ENCODE measurements around the gene EIF4E1B.

EIF4E1B gene

GRCh38 chr5:176629853-176630680 is at the start of gene EIF4E1B, which contains the start of gene SNCB:
Gene EIF4E1B, plus strand, starts transcription at chr5:176630675. Its CDS starts 12,113 bp downstream, at chr5:176642788.
Gene SNCB, minus strand, starts transcription at chr5:176630534. Its CDS starts 880 bp downstream, at chr5:176629654.
- peak; percentile 90 for ATAC-seq
- TF ChIP-seq ZNF70 (CRISPR knock-in tag; IDR thresholded peaks at IDR 0.05) (no peak), ZNF565 (CRISPR knock-in tag; conservative IDR thresholded peaks at IDR 0.05; ENCODE audit: low read depth) (no peak), ZFP3 (CRISPR knock-in tag; IDR thresholded peaks at IDR 0.05) (no peak), CREB5 (CRISPR knock-in tag; IDR thresholded peaks at IDR 0.05; ENCODE audit: low read depth) (no peak), ZFP30 (CRISPR knock-in tag; IDR thresholded peaks at IDR 0.05) (no peak), PATZ1 (CRISPR knock-in tag; IDR thresholded peaks at IDR 0.05; ENCODE audit: borderline replicate concordance) (no peak), BACH2 (CRISPR knock-in tag; IDR thresholded peaks at IDR 0.05; ENCODE audit: borderline replicate concordance) (no peak), CSDC2 (CRISPR knock-in tag; IDR thresholded peaks at IDR 0.05) (no peak), ZNF8 (CRISPR knock-in tag; IDR thresholded peaks at IDR 0.05) (no peak), PPARA (CRISPR knock-in tag; IDR thresholded peaks at IDR 0.05; ENCODE audit: borderline replicate concordance) (no peak), CSRNP3 (CRISPR knock-in tag; IDR thresholded peaks at IDR 0.05) (no peak), ARNTL (CRISPR knock-in tag; IDR thresholded peaks at IDR 0.05; ENCODE audit: borderline replicate concordance, low read depth) (no peak), GLIS3 (CRISPR knock-in tag; IDR thresholded peaks at IDR 0.05) (no peak), ISL1 (CRISPR knock-in tag; IDR thresholded peaks at IDR 0.05) (no peak), TOX (CRISPR knock-in tag; IDR thresholded peaks at IDR 0.05; ENCODE audit: borderline replicate concordance) (no peak), SNAI2 (CRISPR knock-in tag; IDR thresholded peaks at IDR 0.05) (no peak), ZC3H10 (CRISPR knock-in tag; IDR thresholded peaks at IDR 0.05) (no peak)

GRCh38 chr5:176581361-176581760 is 49.1 kb upstream of the EIF4E1B start:
- TF ChIP-seq POU6F1 (CRISPR knock-in tag; IDR thresholded peaks at IDR 0.05; ENCODE audit: borderline replicate concordance, low read depth) (no peak), TSHZ2 (CRISPR knock-in tag; IDR thresholded peaks at IDR 0.05) (no peak), OSR1 (CRISPR knock-in tag; IDR thresholded peaks at IDR 0.05) (no peak), ZC3H10 (CRISPR knock-in tag; IDR thresholded peaks at IDR 0.05) (no peak), ARNTL (CRISPR knock-in tag; IDR thresholded peaks at IDR 0.05; ENCODE audit: borderline replicate concordance, low read depth) (no peak), TCF4 (CRISPR knock-in tag; IDR thresholded peaks at IDR 0.05; ENCODE audit: borderline replicate concordance) (no peak), CREB5 (CRISPR knock-in tag; IDR thresholded peaks at IDR 0.05; ENCODE audit: low read depth) (no peak), ESRRG (CRISPR knock-in tag; IDR thresholded peaks at IDR 0.05) (no peak), ZNF70 (CRISPR knock-in tag; IDR thresholded peaks at IDR 0.05) (no peak), CSDC2 (CRISPR knock-in tag; IDR thresholded peaks at IDR 0.05) (no peak), SNAI2 (CRISPR knock-in tag; IDR thresholded peaks at IDR 0.05) (no peak), CSRNP3 (CRISPR knock-in tag; IDR thresholded peaks at IDR 0.05) (no peak), RARB (CRISPR knock-in tag; IDR thresholded peaks at IDR 0.05) (no peak), ZFP3 (CRISPR knock-in tag; IDR thresholded peaks at IDR 0.05) (no peak), ZNF8 (CRISPR knock-in tag; IDR thresholded peaks at IDR 0.05) (no peak), ZNF565 (CRISPR knock-in tag; conservative IDR thresholded peaks at IDR 0.05; ENCODE audit: low read depth) (no peak)
- ATAC-seq: no peak
